ENCODE results near the gene PICALM. TPM values are rescaled to one million over a fixed set of nuclear protein-coding genes. Genes with fewer than 3 reads are reported as not detected.
A peak's percentile ranks its signal among the peaks of the same experiment; 100 is the strongest.

Gene PICALM
- total RNA-seq, 2 donors from 2014 or later, result 97.8 to 132 TPM

- Histone ChIP-seq H3K27ac (no peak overlapping the region), H3K27me3 (no peaks in the 10 kb centered on the region), H3K9me3 (no peaks in the 10 kb centered on the region), H3K36me3 (replicated peaks in 1 of 2; ENCODE audit: insufficient read depth in 1 of 2, low read depth in 2 of 2) (no peaks in the 10 kb centered on the region), H3K4me1 (peaks cover 50% of the 10 kb centered on the region), H3K4me3 (no peak overlapping the region)
- no peak for DNase-seq
- intact Hi-C loops (cut with DNase I), result no loop called here
- no peak for TF ChIP-seq POLR2A (IDR thresholded peaks at IDR 0.05)
- TF ChIP-seq, protein P1, sequence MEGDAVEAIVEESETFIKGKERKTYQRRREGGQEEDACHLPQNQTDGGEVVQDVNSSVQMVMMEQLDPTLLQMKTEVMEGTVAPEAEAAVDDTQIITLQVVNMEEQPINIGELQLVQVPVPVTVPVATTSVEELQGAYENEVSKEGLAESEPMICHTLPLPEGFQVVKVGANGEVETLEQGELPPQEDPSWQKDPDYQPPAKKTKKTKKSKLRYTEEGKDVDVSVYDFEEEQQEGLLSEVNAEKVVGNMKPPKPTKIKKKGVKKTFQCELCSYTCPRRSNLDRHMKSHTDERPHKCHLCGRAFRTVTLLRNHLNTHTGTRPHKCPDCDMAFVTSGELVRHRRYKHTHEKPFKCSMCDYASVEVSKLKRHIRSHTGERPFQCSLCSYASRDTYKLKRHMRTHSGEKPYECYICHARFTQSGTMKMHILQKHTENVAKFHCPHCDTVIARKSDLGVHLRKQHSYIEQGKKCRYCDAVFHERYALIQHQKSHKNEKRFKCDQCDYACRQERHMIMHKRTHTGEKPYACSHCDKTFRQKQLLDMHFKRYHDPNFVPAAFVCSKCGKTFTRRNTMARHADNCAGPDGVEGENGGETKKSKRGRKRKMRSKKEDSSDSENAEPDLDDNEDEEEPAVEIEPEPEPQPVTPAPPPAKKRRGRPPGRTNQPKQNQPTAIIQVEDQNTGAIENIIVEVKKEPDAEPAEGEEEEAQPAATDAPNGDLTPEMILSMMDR (IDR thresholded peaks at IDR 0.05), result no peak
- no peak for ATAC-seq
Measured at GRCh38 chr11:86039094-86039493, 29.8 kb downstream of the PICALM start.

DNA sequence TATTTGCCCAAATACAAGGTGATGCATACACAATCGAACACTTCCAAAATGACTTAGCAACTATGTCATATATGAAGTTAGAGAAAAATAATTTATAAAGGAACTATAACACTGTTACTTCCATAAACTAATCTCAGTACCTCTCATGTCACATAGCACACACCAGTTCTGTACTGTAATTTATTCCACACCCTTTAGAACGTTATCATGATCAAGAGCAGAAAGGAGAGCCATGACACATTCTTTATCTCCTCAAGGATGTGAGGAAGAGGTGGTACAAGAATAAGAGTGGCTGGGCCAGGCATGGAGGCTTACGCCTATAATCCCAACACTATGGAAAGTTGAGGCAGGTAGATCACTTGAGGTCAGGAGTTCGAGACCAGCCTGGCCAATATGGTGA lies 31.1 kb downstream of the PICALM start:
- Histone ChIP-seq H3K4me3 (no peak overlapping the region), H3K36me3 (replicated peaks in 1 of 2; ENCODE audit: insufficient read depth in 1 of 2, low read depth in 2 of 2) (no peaks in the 10 kb centered on the region), H3K27me3 (no peaks in the 10 kb centered on the region), H3K27ac (no peak overlapping the region), H3K4me1 (peaks cover 53% of the 10 kb centered on the region), H3K9me3 (no peaks in the 10 kb centered on the region)
- WGBS, 2 donors, result 91 to 92% methylated on average over 4 of the region's 4 CpGs
- no peak for TF ChIP-seq POLR2A (IDR thresholded peaks at IDR 0.05)
- TF ChIP-seq, protein P1 (IDR thresholded peaks at IDR 0.05), result no peak
- no peak for DNase-seq
- intact Hi-C loops (cut with DNase I), result no loop called here
- no peak for ATAC-seq

DNA sequence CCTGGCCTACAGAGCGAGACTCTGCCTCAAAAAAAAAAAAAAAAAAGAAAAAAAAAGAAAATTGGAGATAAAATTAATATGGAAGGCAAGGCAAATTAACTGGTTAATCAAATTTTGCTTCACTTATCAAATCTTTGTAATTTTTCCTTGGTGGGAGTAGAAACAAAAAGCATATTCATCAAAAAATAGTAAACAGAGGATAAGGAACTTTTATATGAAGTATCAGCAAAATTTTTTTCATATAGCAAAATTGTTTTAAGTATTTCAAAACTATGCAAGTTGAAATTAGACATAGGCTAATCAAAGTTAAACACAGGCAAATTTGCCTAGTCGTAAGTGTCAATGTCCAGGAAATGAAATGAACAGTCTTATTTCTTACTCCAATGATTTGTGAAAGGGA lies 33.0 kb downstream of the PICALM start:
- H3K4me3 ChIP-seq, result no peak overlapping the region
- H3K4me1 ChIP-seq, result peaks cover 57% of the 10 kb centered on the region
- no peak for ATAC-seq
- no peak for TF ChIP-seq POLR2A (IDR thresholded peaks at IDR 0.05)
- TF ChIP-seq, protein P1 (IDR thresholded peaks at IDR 0.05), result no peak
- no peak overlapping the region for H3K27ac ChIP-seq
- intact Hi-C loops (cut with DNase I), result no loop called here
- 87 to 89% methylated on average over 2 of the region's 2 CpGs for WGBS, 2 donors
- no peaks in the 10 kb centered on the region for H3K27me3 ChIP-seq
- DNase-seq, result no peak
- H3K9me3 ChIP-seq, result no peaks in the 10 kb centered on the region
- no peaks in the 10 kb centered on the region for H3K36me3 ChIP-seq (replicated peaks in 1 of 2; ENCODE audit: insufficient read depth in 1 of 2, low read depth in 2 of 2)

- Histone ChIP-seq H3K4me3 (no peak overlapping the region), H3K9me3 (no peaks in the 10 kb centered on the region), H3K27me3 (no peaks in the 10 kb centered on the region), H3K36me3 (replicated peaks in 1 of 2; ENCODE audit: insufficient read depth in 1 of 2, low read depth in 2 of 2) (no peaks in the 10 kb centered on the region), H3K4me1 (peaks cover 60% of the 10 kb centered on the region), H3K27ac (peak overlapping the region in 2 of 4 donors; percentile 10 to 12)
- DNase-seq (no peak), ATAC-seq (no peak)
- WGBS, 2 donors, result 30 to 38% methylated on average over 1 of the region's 1 CpG
- intact Hi-C loops (cut with DNase I), result no loop called here
- TF ChIP-seq POLR2A (IDR thresholded peaks at IDR 0.05), result no peak
- TF ChIP-seq, protein P1 (IDR thresholded peaks at IDR 0.05), result no peak
Measured at GRCh38 chr11:86035164-86035563, 33.7 kb downstream of the PICALM start.

- H3K27ac ChIP-seq, result peak overlapping the region in 2 of 4 donors; percentile 10 to 12
- H3K9me3 ChIP-seq, result no peaks in the 10 kb centered on the region
- no peak overlapping the region for H3K4me3 ChIP-seq
- H3K27me3 ChIP-seq, result no peaks in the 10 kb centered on the region
- H3K4me1 ChIP-seq, result peaks cover 60% of the 10 kb centered on the region
- no peak for DNase-seq
- TF ChIP-seq, protein P1 (IDR thresholded peaks at IDR 0.05), result no peak
- TF ChIP-seq POLR2A (IDR thresholded peaks at IDR 0.05), result no peak
- H3K36me3 ChIP-seq (replicated peaks in 1 of 2; ENCODE audit: insufficient read depth in 1 of 2, low read depth in 2 of 2), result no peaks in the 10 kb centered on the region
- intact Hi-C loops (cut with DNase I), result no loop called here
- no peak for ATAC-seq
- 19 to 22% methylated on average over 2 of the region's 2 CpGs for WGBS, 2 donors
Measured at GRCh38 chr11:86034710-86035109, 34.2 kb downstream of the PICALM start.
